ENCODE measurements around the gene SUMO3.

Gene SUMO3

DNA sequence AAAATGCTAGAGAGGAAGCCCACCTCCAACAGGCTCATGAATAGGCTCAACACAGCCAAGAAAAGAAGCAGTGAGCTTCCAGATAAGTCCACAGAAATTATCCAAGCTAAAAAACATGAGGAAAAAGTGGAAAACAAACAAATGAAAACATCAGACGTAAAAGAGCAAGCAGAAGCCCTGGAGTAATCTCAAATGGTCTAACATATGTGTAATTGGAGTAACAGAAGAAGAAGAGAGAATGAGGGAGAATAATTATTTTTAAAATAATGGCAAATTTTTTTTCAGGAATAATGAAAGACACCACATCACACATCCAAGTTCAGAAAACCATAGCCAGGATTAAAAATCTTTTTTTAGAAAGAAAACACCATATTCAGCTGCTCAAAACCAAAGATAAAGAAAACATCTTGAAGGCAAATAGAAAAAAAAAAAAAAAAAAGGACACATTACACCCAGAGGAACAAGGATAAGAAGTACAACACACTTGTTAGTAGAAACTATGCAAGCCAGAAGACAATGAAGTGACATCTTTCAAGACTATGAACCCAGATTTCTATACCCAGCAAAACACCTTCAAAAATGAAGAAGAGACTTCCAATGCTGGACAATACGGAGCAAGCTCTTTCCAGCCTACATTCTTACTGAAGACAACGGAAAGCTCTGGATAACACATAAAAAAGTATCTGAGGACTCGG is 10.6 kb upstream of the SUMO3 start:
- DNase-seq: no peak

DNA sequence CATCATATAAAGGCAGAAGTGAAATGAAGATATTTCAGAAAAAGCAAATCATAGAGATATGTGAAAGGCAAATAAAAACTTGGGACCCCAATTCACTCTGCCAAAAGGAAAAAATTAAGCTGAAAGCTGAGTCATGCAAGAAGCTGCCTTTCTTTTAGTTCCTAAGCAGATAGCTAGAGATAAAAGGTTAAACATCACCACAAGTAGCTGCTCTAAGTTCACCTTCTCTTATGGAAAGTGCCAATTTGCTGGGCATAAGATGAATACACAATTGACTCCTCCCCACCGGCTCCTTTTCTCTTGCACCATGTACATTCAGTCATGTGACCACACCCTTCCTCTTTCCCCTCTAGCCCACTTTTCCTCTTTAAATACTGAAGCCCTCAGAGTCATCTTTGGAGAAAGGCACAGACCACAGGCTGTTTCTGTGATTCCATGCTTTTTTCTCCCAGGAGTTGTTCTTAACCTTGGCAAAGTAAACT is 5.4 kb upstream of the SUMO3 start:
- DNase-seq: no peak

GRCh38 chr21:44822484-44823178 is 4.8 kb upstream of the SUMO3 start:
- DNase-seq: no peak

GRCh38 chr21:44820851-44821250 is 3.0 kb upstream of the SUMO3 start:
- DNase-seq: no peak

- DNase-seq: no peak
These were observed 1.7 kb upstream of the SUMO3 start for GRCh38 chr21:44819283-44820243.

- no peak for DNase-seq
These were observed 764 bp upstream of the SUMO3 start for GRCh38 chr21:44818640-44819011.

GRCh38 chr21:44817506-44817880 is 369 bp downstream of the SUMO3 start:
- DNase-seq: peak; percentile 95

GRCh38 chr21:44816761-44817505 is 929 bp downstream of the SUMO3 start:
- DNase-seq: no peak

GRCh38 chr21:44815852-44816628 is 1.8 kb downstream of the SUMO3 start:
- no peak for DNase-seq

DNA sequence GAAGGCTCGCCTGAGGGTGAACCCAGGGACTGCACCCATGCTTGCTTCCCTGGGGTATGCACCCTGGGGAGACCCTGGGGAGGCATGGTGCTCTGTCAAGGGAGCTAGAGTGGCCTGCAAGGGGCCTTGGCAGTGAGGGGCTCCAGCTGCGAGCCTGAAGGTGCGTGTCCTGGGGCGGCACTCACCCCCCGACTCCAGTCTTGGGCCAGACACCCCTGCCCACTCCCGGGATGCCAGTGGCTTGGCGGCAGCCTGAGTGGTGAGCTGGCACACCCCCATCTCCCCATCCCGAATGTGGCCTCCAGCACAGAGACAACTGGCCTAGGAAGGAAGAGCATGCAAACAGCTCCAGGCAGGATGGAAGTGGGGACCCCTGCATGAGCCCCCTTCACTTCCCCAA is 2.6 kb downstream of the SUMO3 start:
- DNase-seq: no peak

DNA sequence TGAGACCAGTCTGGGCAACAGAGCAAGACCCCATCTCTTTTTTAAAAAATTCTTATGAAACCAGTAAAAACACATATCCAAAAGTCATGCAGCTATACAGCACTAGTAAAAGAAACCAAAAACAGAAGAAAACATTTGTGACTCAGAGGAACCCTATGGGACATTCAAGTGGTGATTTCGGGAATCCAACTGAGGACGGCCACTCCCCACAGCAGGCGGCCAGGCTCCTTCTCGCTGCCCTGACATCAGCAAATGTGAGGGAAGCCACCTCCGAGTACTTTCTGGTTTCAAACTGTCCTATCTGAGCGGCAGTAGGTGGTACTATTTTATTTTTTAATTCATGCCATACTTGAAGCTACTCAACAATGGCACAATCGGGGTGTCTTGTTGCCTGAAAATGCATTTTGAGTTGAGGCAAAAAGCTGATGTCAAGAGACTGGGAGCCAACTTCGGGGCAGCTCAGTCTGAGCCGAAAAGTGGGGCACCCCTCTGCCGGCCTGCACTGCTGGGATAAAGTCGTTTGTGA is 3.3 kb downstream of the SUMO3 start:
- no peak for DNase-seq

GRCh38 chr21:44813727-44814126 is 4.1 kb downstream of the SUMO3 start:
- DNase-seq: no peak

DNA sequence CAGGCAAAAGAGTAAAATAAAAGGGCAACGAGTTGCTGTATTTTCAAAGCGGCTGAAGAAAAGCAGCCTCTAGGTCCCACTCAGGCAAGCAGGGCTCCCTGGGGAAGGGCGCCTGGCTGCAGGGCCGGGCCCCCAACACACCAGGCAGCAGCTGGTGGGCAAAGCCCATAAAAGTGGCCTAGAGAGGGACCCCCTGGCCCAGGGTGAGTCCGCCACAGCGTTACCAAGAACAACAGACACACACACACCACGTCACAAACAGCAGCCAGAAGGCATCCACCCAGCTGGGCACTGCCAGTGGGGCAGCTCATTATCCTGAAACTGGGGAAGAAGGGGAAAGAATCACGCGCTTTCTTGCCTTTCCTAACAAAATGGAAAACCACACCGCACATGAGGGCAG is 4.7 kb downstream of the SUMO3 start:
- DNase-seq: no peak

GRCh38 chr21:44812640-44813039 is 5.2 kb downstream of the SUMO3 start:
- no peak for DNase-seq

GRCh38 chr21:44810779-44811178 is 7.1 kb downstream of the SUMO3 start:
- no peak for DNase-seq

GRCh38 chr21:44805859-44806258 is 12.0 kb downstream of the SUMO3 start:
- DNase-seq: no peak

GRCh38 chr21:44805226-44805625 is 12.6 kb downstream of the SUMO3 start:
- no peak for DNase-seq

DNA sequence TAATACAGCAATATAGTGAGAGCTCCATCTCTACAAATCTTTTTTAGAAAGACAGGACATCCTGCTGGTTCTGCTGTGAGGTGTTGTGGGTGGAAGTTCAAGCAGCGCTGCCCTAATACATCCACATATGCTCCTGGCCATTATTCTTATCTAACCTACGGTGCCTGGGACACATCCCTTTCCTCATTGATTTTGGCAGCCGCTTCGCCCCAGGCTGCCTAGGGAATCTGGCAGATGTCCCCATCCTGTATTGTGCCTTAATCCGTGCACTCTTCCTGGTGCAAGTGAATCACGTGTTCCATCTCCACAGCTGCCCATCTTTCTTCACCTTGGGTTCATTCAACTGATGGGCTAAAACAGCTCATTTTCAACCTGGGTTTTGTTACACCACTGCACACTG is 13.1 kb downstream of the SUMO3 start:
- no peak for DNase-seq

- no peak for DNase-seq
These were observed 14.2 kb downstream of the SUMO3 start for GRCh38 chr21:44803651-44804050.

GRCh38 chr21:44802396-44803153 is 15.3 kb downstream of the SUMO3 start:
- DNase-seq: no peak

Measured in activated CD4-positive, alpha-beta T cell treated with anti-CD3 and anti-CD28 coated beads for 48 hours (primary cell).